Fibroblast of lung (primary cell): Measurements from ENCODE around the gene SRGAP2C.
"Not testable (repeated sequence)": the region's sequence is repeated elsewhere in the genome, so short reads cannot be mapped to it uniquely, and the experiment has no call there.

ENCODE experiments used
- EZH2 ChIP-seq: IDR thresholded peaks from 2 replicates; pipeline ENCODE4 v1.5.1; 2012; ENCODE audit warnings: low read length, control low read depth, mild to moderate bottlenecking; ENCODE audit errors: missing control alignments
- TF ChIP-seq, protein P1 (sequence below), 2 donors: IDR thresholded peaks in 1 of 2; conservative IDR thresholded peaks in 1 of 2; 1 replicate in 1 of 2; 2 replicates in 1 of 2; pipeline ENCODE4 v1.5.1; 2011 to 2012; ENCODE audit warnings: low read length in 2 of 2, control low read depth in 1 of 2, inconsistent platforms in 1 of 2, low read depth in 1 of 2, mild to moderate bottlenecking in 1 of 2

- TF ChIP-seq, protein P1, sequence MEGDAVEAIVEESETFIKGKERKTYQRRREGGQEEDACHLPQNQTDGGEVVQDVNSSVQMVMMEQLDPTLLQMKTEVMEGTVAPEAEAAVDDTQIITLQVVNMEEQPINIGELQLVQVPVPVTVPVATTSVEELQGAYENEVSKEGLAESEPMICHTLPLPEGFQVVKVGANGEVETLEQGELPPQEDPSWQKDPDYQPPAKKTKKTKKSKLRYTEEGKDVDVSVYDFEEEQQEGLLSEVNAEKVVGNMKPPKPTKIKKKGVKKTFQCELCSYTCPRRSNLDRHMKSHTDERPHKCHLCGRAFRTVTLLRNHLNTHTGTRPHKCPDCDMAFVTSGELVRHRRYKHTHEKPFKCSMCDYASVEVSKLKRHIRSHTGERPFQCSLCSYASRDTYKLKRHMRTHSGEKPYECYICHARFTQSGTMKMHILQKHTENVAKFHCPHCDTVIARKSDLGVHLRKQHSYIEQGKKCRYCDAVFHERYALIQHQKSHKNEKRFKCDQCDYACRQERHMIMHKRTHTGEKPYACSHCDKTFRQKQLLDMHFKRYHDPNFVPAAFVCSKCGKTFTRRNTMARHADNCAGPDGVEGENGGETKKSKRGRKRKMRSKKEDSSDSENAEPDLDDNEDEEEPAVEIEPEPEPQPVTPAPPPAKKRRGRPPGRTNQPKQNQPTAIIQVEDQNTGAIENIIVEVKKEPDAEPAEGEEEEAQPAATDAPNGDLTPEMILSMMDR (conservative IDR thresholded peaks at IDR 0.05 in 1 of 2, IDR thresholded peaks at IDR 0.05 in 1 of 2; ENCODE audit: low read depth in 1 of 2, low read length in 2 of 2) = not testable (repeated sequence)
- TF ChIP-seq EZH2 = not testable (repeated sequence)
Measured at GRCh38 chr1:121307759-121308158, 123.0 kb downstream of the SRGAP2C start.
